Activated naive CD8-positive, alpha-beta T cell treated with anti-CD3 and anti-CD28 coated beads, Interleukin-2, amount 50 U/mL, for 16 hours (primary cell): Measurements from ENCODE around the gene ADGRL3.
"Not testable (repeated sequence)": the region's sequence is repeated elsewhere in the genome, so short reads cannot be mapped to it uniquely, and the experiment has no call there.

Experiments
- DNase-seq: peaks from one replicate; pipeline ENCODE4 v3.0.0-alpha.2; 2020; ENCODE audit warnings: low read depth, low spot score

ADGRL3 gene

DNA sequence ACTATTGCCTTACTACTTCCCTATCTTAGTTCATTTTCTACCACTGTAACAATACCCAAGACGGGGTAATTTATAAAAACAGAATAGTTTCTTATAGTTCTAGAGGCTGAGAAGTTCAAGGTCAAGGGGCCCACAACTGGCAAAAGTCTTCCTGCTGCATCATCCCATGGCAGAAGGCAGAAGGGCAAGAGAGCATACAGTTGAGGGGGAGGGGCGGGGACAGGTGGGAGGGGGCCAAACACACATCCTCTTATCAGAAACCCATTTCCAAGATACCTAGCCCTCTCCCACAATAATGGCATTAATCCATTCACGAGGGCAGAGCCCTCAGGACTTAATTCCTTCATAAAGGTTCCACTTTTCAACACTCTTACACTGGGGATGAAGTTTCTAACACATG is 690.2 kb downstream of the ADGRL3 start:
- DNase-seq, result no peak

DNA sequence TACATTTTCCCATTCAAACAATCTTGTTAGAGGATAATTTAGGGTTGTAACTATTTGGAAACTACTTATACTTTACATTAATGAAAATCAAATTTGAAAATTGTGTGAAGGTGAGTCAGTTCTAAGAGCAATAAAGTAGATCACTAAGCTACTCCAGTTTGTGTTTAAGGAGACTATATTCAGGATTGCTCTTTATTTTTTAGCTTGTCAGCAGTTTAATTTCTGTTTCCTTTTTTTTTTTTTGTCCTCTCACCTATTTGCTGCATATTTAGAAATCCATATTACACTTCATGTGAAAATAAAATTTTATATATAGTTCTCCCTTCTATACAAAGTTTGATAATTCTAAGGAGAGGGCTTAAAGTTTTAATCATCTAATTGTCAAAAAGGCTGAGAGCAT is 691.8 kb downstream of the ADGRL3 start:
- DNase-seq, result no peak

DNA sequence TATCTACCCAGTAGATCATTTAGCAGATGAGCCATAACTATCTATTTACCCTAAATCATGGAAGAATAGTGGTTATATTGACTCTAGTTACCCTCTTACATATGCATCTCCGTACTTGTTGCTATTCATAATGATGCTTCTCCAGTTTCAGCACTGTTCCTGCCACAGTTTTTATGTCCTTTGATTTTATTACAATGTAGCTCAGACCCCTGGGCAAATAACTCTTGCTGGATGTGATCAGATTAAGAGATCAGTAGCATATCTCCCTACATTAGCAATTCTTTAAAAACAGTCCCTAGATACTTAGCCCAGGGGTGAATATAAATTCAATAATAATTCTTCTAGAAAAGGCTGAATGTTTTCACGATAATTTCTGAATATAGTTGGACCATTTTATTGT is 696.5 kb downstream of the ADGRL3 start:
- DNase-seq, result no peak

DNA sequence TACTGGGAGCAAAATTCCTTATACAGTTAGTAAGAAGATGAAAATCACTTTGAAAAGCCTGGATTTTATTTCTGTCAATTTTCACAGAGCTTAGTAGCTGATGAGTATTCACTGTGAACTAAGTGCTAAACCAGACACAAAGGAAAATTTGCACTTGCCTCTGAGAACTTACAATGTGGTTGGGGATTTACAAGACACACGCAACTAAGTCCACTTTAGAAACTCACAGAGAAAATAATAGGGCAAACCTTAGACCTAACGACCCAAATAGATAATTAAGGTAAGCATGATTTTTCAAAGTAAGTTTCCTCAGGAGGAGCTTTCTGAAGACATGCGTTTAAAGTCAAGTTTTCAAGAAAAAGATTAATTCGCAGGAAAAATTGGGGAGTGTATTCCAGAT is 708.9 kb downstream of the ADGRL3 start:
- no peak for DNase-seq

DNA sequence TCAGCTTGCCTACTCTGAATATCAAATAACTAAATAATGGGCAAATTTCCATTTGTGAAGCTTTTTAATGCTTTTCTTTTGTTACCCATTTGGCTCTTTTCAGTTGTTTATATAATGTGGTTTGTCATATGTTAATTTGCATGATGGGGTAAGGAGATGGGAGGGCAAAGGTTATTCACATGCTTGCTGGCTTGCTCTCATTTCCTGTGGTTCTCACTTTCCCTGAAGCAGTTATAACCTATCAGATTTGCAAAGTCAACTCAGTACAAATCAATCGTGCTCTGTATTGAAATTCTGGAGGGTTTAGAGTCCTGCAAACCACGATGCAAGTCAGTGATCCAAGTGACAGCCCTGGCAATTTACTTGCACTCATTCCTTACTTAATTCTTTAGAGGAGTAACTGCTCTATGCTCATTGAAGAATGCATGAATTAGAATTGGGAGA is 711.2 kb downstream of the ADGRL3 start:
- DNase-seq, result no peak

DNA sequence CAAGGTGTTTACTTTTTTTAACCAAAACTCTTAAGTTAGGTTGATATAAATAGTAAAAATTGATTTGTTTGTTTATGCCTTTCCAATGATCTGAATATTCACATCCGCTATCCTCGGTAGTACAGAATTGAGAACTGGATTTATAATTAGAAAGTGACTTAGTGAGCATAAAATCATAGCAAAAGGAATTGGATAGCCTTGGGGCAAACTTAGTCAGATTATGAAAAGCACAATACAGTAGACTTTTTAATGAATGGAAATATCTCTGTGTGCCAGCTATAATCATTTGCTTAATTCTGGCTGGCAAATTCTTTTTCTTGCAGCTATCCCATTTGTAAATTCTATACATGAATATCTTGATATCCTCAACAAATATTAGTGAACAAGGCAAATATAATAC is 713.5 kb downstream of the ADGRL3 start:
- DNase-seq, result no peak

DNA sequence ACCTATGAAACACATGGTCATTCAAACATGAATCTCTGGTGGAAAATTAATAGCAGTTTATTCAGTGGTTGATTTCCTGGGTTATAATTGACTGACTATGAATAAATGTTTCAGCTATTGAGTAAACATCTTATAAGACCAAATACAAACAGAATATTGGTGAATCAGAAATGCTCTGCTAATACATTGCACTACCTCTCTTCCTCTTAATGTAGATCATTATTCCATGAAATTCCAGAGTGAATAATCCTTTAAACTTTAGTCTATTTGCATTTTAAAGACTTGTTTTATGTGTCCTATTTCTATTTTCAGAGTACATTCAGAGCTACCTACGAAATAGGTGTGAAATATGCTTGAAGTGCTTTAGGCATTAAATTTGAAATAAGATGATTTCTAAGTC is 715.4 kb downstream of the ADGRL3 start:
- DNase-seq, result no peak

DNA sequence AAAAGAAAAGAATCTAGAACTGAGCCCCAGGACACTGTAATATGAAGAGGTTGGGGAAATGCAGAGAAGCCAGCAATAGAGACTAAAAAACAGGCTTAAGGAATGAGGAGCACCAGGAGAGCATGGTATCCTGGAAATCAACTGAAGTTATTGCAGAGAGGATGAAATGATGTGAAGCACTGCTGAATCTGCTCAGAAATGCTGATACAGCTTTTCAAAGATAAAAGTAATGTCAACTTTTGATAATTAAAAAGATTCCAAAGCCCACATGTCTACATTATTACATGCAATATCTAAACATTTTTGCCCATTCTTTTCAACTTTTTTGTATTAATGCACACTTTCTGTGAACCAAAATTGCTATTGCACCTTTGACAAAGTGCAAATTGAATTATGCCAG is 718.4 kb downstream of the ADGRL3 start:
- DNase-seq, result no peak

DNA sequence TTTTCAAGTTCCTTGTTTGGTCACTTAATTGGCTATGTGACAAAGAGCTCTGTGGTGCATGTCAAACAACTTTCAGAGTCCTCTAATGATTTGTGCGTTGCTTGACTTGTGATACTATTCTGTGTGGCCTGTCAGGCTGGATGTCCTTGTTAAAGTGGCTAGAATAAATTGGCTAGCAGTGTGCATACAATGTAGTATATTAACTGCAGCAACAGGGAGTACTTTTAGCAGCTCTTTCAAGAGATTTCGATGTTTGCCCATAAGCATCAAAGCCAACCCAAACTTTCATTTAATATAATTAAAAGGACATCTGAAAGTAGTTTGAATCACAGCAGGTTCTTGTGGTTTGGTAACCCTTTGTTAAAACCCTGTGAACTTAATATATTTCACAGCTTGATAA is 718.9 kb downstream of the ADGRL3 start:
- no peak for DNase-seq

DNA sequence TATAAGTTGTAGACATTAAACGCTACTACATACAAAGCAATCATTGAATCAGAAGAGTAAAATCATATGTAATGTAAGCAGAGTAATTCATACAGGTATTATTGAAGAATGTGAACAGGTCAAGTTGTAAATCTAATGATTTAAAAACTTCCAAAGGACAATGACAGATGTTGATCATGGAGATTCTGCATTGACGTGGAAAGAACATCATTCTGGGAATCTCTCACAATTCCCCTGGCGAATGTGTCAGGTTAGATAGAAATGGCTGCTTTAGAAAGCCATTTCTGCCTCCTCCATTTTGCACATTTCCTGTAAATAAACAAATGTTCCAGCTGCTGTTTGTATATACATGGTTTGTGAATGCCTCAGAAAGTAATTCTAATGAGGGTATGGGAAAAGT is 719.4 kb downstream of the ADGRL3 start:
- DNase-seq, result no peak

DNA sequence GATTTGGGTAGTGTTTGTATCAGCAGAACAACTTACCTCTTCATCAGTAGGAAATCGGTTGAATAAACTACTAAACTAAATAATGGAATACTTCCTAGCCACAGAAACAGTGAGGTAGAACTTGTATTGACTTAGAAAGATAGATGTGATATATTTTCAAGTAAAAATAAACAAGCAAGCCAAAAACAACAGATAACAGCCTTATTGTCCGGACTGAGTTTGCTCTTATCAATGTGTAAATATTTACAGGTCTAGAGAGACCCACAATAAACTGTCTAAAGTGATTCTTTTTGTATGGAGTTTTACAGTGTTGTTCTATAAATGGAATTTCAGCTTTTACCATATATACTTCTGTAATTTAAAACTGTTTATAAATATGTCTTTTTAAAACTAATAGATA is 721.8 kb downstream of the ADGRL3 start:
- DNase-seq, result no peak

DNA sequence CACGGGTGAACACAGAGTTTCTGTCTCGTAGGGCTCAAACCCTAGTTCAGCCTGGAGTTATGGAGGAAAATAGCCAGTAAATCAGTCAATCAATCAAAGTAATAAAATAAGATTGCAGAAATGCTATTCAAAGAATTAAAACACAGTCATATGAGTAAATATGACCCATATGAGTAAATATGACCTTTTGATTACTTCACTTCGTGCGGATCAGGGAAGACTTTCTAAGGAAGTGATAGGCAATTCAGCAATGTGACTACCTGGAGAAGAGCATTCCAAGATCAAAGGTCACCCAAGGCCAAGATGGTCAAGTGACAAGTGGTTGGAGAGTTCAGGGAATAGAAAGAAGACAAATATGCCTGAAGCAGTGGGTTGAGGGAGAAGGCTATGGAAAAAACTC is 722.6 kb downstream of the ADGRL3 start:
- no peak for DNase-seq

DNA sequence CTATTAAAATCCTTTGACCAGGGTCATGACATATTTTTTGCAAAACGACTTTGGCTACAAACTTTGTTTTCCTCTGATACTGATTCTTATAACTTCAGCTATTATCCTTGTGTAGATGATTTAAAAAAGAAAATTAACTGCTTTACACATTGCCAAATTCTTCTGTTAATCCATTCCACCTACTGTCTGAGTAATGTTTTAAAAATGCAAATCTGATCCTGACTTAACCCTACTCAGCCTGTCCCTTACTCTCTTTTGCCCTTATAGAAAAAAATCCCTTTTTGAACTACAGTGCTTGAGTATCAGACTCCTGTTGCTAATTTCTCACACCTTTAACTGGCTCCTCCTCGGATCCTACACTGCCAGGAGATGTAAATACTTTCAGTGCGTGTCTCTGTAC is 723.1 kb downstream of the ADGRL3 start:
- DNase-seq, result no peak

DNA sequence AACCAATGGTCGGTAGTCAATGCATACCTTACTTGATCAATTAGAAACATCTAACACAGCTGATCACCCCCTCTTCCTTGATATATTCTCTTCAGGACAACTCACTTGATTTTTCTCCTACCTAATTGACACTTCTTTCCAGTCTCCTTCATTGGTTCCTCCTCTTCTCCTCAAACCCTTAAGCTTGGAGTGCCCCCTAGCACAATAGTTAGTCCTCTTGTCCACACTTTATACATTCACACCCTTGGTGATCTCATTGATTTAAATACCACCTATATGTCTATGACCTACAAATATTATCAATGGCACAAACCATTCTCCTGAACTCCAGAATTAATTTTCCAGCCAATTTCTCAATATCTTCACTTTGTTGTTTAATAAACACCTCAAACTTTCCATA is 724.0 kb downstream of the ADGRL3 start:
- no peak for DNase-seq

DNA sequence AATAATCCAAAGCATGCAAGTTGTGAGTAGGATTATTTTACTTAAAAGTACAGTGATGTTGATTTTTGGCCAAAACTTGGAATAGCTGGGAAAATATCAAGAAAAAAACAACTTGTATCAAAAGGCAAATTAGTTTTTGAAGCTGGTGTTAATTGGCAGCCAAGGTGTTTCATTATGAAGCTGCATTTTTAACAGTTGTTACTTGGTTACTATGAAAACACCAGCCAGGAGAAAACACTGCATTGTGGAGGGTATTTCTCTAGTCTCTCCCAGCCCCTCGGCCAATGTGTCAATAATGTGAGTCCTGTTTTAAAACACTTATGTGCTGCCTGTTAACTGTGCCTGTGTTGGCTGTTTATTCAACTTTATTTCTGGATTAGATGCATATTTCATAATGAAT is 733.4 kb downstream of the ADGRL3 start:
- DNase-seq, result no peak

DNA sequence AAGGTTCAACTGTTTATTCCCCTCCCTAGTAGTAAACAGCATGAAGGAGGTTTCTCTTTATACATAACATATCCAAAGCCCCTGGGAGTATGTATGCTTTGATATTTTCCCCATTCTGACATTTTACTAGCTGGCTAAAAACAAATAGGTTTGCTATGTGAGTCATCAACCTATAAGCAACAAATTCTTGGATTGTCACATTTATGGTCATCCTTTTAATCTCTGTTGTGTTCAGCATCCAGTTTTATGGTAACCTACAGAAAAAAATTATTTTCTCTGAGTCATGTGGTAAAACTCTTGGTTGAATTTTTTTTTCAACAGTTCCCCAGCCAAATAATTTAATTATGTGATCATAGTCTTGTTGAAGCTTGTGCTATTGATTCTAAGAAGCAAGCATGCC is 734.1 kb downstream of the ADGRL3 start:
- DNase-seq, result no peak

DNA sequence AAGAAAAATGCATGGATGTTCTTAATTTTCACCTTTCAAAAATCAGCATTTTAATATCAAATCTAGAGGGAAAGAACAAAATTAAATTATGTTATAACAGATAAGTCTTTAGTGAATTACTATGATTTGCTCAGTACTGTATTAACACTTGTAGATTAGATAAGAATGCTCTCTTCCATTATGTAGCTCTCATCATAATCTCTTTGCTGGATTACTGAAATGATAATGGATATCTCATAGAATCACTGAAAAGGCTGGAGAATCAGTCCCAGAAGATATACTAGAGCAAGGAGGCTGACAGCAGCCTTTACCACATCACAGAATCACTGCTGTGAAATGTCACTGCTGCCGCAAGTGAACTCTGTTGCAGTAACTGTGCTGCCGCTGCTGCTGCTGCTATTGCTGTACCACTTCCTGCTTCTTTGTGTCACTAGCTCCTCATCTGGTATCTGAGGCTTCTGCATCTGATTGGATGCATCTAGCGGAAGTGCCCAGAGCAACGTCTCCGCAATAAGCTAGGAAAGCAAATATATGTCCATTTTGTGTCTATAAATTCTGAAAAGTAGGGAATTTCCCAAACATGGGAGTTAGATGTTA is 738.2 kb downstream of the ADGRL3 start:
- DNase-seq, result no peak

DNA sequence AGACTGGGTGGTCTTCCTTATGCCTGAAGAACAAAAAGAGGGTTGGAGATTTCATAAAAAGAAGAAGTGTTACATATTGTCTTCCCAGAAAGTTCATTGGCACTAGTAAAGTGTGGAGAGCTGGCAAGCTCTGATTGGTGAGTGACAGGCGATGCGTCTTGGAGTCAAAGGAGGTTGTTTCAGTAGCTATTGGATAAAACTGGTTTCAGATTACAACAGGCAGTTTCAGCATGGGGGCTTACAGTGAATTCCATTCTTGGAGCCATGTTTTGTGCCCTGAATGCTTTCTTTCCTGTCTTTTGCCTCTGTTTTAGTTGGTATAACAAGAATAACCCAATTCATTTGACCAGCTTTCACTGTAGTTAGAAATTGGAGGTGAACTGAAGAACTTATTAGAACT is 750.5 kb downstream of the ADGRL3 start:
- DNase-seq, result no peak

DNA sequence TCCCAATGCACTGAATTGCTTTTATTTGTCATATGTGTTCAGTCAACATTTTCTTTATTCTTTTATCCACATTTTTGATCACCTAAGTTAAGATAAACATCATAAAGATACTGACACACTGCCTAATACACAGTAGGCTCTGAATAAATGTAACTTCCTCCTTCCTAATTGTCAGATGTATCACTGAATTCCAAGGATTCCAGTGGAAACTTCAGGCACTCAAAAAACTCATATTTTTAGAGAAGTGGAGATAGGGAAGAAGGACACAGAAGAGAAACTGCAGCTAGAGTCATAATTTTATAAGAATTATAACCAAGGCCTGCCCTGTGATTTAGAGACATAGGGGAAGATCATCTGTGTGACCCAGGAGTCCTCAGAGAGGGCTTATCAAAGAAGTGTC is 753.3 kb downstream of the ADGRL3 start:
- DNase-seq, result no peak

DNA sequence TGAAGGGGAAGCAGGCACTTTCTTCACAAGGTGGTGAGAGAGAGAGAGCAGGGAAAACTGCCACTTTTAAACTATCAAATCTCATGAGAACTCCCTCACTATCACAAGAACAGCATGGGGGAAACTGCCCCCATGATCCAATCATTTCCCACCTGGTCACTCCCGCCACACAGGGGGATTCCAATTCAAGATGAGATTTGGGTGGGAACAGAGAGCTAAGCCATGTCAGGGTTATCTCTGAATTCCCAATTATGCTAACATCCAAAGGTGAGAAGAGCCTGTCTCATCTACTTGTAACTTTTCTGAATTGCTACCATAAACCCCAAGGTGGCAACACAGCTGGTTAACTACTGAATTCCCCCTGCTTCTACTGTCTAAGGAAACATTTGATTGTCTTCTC is 758.5 kb downstream of the ADGRL3 start:
- DNase-seq, result no peak

DNA sequence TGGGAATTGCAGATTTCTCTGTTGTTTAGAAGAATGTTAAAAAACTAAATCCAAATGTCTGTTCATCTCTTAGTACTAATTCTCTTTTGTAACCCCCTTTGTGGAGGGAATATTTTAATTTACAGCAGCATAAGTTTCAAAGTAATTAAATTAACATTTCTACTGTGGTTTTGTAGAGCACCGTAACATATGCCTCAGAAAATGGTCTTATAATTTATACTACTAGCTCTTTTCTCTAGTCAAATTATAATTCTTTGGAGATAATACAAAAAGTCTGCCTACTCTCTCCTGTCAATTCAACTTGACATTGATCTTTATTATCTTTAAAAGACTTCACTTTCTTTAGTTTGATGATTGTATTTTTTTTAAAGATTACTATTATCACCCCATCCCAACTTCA is 759.0 kb downstream of the ADGRL3 start:
- no peak for DNase-seq

DNA sequence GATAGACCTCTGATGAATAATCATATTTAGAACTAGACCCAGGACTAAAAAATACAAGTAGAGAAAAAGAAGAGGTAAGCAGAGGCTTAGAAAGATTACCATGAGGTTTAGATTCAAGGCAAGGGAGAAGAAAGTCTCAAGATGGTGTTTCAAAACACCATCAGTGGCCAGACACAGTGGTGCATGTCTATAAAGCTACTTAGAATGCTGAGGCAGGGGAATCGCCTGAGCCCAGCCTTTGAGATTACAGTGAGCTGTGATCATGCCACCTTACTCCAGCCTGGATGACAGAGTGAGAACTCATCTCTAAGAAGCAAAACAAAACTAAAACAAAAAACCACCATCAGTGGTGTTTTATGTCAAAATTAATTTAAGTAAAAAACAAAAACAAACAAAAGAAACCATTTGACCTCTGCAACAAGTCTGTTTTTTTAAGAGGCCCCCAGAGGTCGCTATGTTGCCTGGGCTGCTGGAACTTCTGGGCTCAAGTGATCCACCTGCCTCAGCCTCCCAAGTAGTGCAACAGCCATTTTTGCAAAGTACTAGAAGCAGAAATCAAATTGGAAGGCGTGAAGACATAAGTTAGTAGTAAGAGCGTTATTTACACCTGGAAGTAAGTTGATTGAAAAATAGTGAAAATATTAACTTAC is 784.3 kb downstream of the ADGRL3 start:
- DNase-seq, result no peak

DNA sequence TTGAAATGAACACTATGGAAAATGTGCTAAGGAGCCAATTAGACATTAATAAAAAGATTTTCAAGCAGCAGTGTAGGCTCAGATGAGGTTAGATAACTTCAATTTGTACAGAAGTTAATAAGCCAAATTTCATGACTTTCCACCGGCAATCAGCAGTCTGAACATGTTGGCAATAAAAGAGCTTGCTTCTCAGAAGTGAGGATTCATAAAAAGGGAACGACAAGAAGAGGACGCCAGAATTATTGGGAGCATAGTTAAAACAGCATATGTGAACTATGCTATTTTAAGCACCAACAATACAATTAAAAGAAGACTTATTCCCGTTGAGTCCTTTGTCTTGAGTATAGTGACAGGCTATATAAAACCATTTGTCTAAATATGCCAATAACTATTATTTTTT is 785.3 kb downstream of the ADGRL3 start:
- DNase-seq, result no peak

DNA sequence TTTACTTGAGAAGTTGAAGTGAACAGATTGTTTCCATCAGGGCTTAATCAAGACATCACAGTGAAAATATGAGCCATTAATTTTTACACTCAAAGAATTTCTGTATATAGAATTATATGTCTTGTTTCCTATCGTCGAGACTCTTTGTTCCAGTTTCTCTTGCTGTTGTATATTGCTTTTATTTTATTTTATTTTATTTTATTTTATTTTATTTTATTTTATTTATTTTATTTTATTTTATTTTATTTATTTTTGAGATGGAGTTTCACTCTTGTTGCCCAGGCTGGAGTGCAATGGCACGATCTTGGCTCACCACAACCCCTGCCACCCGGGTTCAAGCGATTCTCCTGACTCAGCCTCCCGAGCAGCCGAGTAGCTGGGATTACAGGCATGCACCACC is 786.8 kb downstream of the ADGRL3 start:
- DNase-seq, result not testable (repeated sequence)
